ENCODE measurements around the gene SCNN1B. TPM values are rescaled to one million over a fixed set of nuclear protein-coding genes. Genes with fewer than 3 reads are reported as not detected.

The SCNN1B gene
- total RNA-seq, 1 experiment from 2014 or later, result 2.5 TPM

GRCh38 chr16:23288209-23288608 lies 13.9 kb upstream of the SCNN1B start:
- Histone ChIP-seq H3K36me3 (ENCODE audit: insufficient read depth, low read length, poor library complexity, severe bottlenecking) (no peaks in the 10 kb centered on the region), H3K27ac (ENCODE audit: low read depth, low read length, poor library complexity, severe bottlenecking) (no peak overlapping the region), H3K9me3 (ENCODE audit: low read depth, low read length, poor library complexity, severe bottlenecking) (no peaks in the 10 kb centered on the region), H3K4me1 (ENCODE audit: insufficient read depth, low read length, poor library complexity, severe bottlenecking) (no peaks in the 10 kb centered on the region), H3K27me3 (replicated peaks; ENCODE audit: insufficient read depth, low read depth, low read length, poor library complexity) (no peaks in the 10 kb centered on the region), H3K4me3 (ENCODE audit: low read depth, low read length, poor library complexity, severe bottlenecking) (no peak overlapping the region)
- DNase-seq (ENCODE audit: low spot score), result no peak
- BruUV-seq (replicated peaks), result no TSS peak
- ChIA-PET CTCF (no interaction called here), POLR2A (ENCODE audit: low non-redundant PET) (no interaction called here)
- TF ChIP-seq CTCF (conservative IDR thresholded peaks at IDR 0.05; ENCODE audit: low read depth, low read length) (no peak), EZH2 (IDR thresholded peaks at IDR 0.05; ENCODE audit: borderline replicate concordance, low read depth, low read length, poor library complexity, severe bottlenecking) (no peak)
- intact Hi-C loops (cut with micrococcal nuclease; ENCODE audit: unreplicated experiment), result no loop called here

GRCh38 chr16:23288726-23289512 lies 13.2 kb upstream of the SCNN1B start:
- ChIA-PET CTCF (no interaction called here), POLR2A (ENCODE audit: low non-redundant PET) (no interaction called here)
- Histone ChIP-seq H3K9me3 (ENCODE audit: low read depth, low read length, poor library complexity, severe bottlenecking) (no peaks in the 10 kb centered on the region), H3K4me1 (ENCODE audit: insufficient read depth, low read length, poor library complexity, severe bottlenecking) (no peaks in the 10 kb centered on the region), H3K27ac (ENCODE audit: low read depth, low read length, poor library complexity, severe bottlenecking) (no peak overlapping the region), H3K36me3 (ENCODE audit: insufficient read depth, low read length, poor library complexity, severe bottlenecking) (no peaks in the 10 kb centered on the region), H3K4me3 (ENCODE audit: low read depth, low read length, poor library complexity, severe bottlenecking) (no peak overlapping the region), H3K27me3 (replicated peaks; ENCODE audit: insufficient read depth, low read depth, low read length, poor library complexity) (no peaks in the 10 kb centered on the region)
- intact Hi-C loops (cut with micrococcal nuclease; ENCODE audit: unreplicated experiment), result no loop called here
- no peak for TF ChIP-seq CTCF (conservative IDR thresholded peaks at IDR 0.05; ENCODE audit: low read depth, low read length)
- TF ChIP-seq EZH2 (IDR thresholded peaks at IDR 0.05; ENCODE audit: borderline replicate concordance, low read depth, low read length, poor library complexity, severe bottlenecking), result no peak
- BruUV-seq (replicated peaks), result no TSS peak
- DNase-seq (ENCODE audit: low spot score), result no peak

GRCh38 chr16:23290189-23291062 lies 11.7 kb upstream of the SCNN1B start:
- Histone ChIP-seq H3K27ac (ENCODE audit: low read depth, low read length, poor library complexity, severe bottlenecking) (no peak overlapping the region), H3K9me3 (ENCODE audit: low read depth, low read length, poor library complexity, severe bottlenecking) (no peaks in the 10 kb centered on the region), H3K4me3 (ENCODE audit: low read depth, low read length, poor library complexity, severe bottlenecking) (no peak overlapping the region), H3K4me1 (ENCODE audit: insufficient read depth, low read length, poor library complexity, severe bottlenecking) (no peaks in the 10 kb centered on the region), H3K36me3 (ENCODE audit: insufficient read depth, low read length, poor library complexity, severe bottlenecking) (no peaks in the 10 kb centered on the region), H3K27me3 (replicated peaks; ENCODE audit: insufficient read depth, low read depth, low read length, poor library complexity) (no peaks in the 10 kb centered on the region)
- intact Hi-C loops (cut with micrococcal nuclease; ENCODE audit: unreplicated experiment), result no loop called here
- POLR2A ChIA-PET (ENCODE audit: low non-redundant PET), result no interaction called here
- no peak for DNase-seq (ENCODE audit: low spot score)
- no TSS peak for BruUV-seq (replicated peaks)
- CTCF ChIA-PET, result no interaction called here
- TF ChIP-seq CTCF (conservative IDR thresholded peaks at IDR 0.05; ENCODE audit: low read depth, low read length), result no peak
- no peak for TF ChIP-seq EZH2 (IDR thresholded peaks at IDR 0.05; ENCODE audit: borderline replicate concordance, low read depth, low read length, poor library complexity, severe bottlenecking)
